HCT116 (cell line): ENCODE measurements around the gene ABCC8. TPM values are rescaled to one million over a fixed set of nuclear protein-coding genes. Genes with fewer than 3 reads are reported as not detected.

ENCODE experiments used
- ATAC-seq: fragments of 200-7000 bp; cut with Tn5 transposase; 2 replicates; pipeline ENCODE4 v1.9.1; 2020; ENCODE audit warnings: mild to moderate bottlenecking, moderate library complexity
- BruUV-seq: library from RNA; stranded (reverse); fragments of 400-500 nt; replicated peaks from 2 replicates; lab custom pipeline; 2021; lab: Mats Ljungman, UMichigan
- CTCF ChIA-PET: fragments of 300-600 bp; sonication (Branson Sonifier 250); formaldehyde crosslinking; loops from one replicate; lab custom pipeline; 2021; ENCODE audit warnings: antibody characterized with exemption; lab: Charles Lee
- POLR2A ChIA-PET: fragments of 300-600, 350-600 bp; sonication (Branson Sonifier 250); formaldehyde crosslinking; loops from one replicate; lab custom pipeline; 2021; ENCODE audit warnings: antibody characterized with exemption; lab: Charles Lee
- RAD21 ChIA-PET, 2 experiments: fragments of 300-600 bp; sonication (Branson Sonifier 250); formaldehyde crosslinking; loops; one replicate each; lab custom pipeline; 2023; ENCODE audit warnings: low total read pairs in 2 of 2; ENCODE audit not compliant: uncharacterized antibody in 2 of 2, unreplicated experiment in 2 of 2, low non-redundant PET in 1 of 2; lab: Charles Lee
- DNase-seq: peaks from one replicate; pipeline ENCODE4 v3.0.0-alpha.2; 2010; ENCODE audit warnings: low read depth, low spot score
- H2AFZ ChIP-seq: fragments of 200-600 bp; shearing (Covaris generic), sonication (generic); 2 replicates; pipeline ENCODE4 v1.6.1; 2017; ENCODE audit warnings: low read depth, mixed run types, mixed read lengths, antibody characterized with exemption, low read length; ENCODE audit not compliant: poor library complexity, severe bottlenecking
- H3K27ac ChIP-seq: 2 replicates; pipeline ENCODE4 v1.5.1; 2012; ENCODE audit warnings: low read depth, low read length
- H3K27me3 ChIP-seq: fragments of 200-600 bp; sonication (generic); 2 replicates; pipeline ENCODE4 v1.6.1; 2016; ENCODE audit warnings: mixed run types, low read length, mixed read lengths; ENCODE audit not compliant: insufficient read depth
- H3K36me3 ChIP-seq, 2 experiments: fragments of 200-500 bp in 1 of 2; fragments of 200-600 bp in 1 of 2; sonication (Bioruptor generic) in 1 of 2; sonication (generic) in 1 of 2; 2 replicates each; pipeline versions ENCODE4 v1.5.1 to v1.6.1; 2014 to 2016; ENCODE audit warnings: low read length in 2 of 2, inconsistent platforms in 1 of 2, mixed read lengths in 1 of 2, mixed run types in 1 of 2; ENCODE audit not compliant: insufficient read depth in 2 of 2, control insufficient read depth in 1 of 2
- H3K4me1 ChIP-seq, 2 experiments: fragments of 200-600 bp in 1 of 2; sonication (generic) in 1 of 2; 2 replicates each; pipeline versions ENCODE4 v1.5.1 to v1.6.1; 2012 to 2017; ENCODE audit warnings: low read length in 2 of 2, inconsistent platforms in 1 of 2, mild to moderate bottlenecking in 1 of 2, mixed read lengths in 1 of 2, mixed run types in 1 of 2, moderate library complexity in 1 of 2; ENCODE audit not compliant: insufficient read depth in 2 of 2, control insufficient read depth in 1 of 2
- H3K4me2 ChIP-seq: fragments of 200-600 bp; sonication (generic); 2 replicates; pipeline ENCODE4 v1.6.1; 2017; ENCODE audit warnings: mixed run types, low read length, mixed read lengths
- H3K4me3 ChIP-seq, 2 experiments: fragments of 200-600 bp in 1 of 2; sonication (generic) in 1 of 2; replicated peaks in 1 of 2; 2 replicates each; pipeline ENCODE4 v1.5.1; 2011 to 2016; ENCODE audit warnings: low read length in 2 of 2, control low read depth in 1 of 2, low read depth in 1 of 2, mild to moderate bottlenecking in 1 of 2, mixed read lengths in 1 of 2, mixed run types in 1 of 2
- H3K79me2 ChIP-seq: fragments of 200-600 bp; sonication (generic); 2 replicates; pipeline ENCODE4 v1.6.1; 2017; ENCODE audit warnings: mild to moderate bottlenecking, mixed run types, low read length, moderate library complexity, mixed read lengths; ENCODE audit not compliant: insufficient read depth
- H3K9ac ChIP-seq: fragments of 200-600 bp; sonication (generic); 2 replicates; pipeline ENCODE4 v1.6.1; 2016; ENCODE audit warnings: low read length, mixed read lengths
- H3K9me2 ChIP-seq: fragments of 200-600 bp; sonication (generic), shearing (Covaris generic); 2 replicates; pipeline ENCODE4 v1.6.1; 2017; ENCODE audit warnings: mixed run types, mild to moderate bottlenecking, moderate library complexity; ENCODE audit not compliant: insufficient read depth
- H3K9me3 ChIP-seq, 2 experiments: fragments of 200-500 bp in 1 of 2; fragments of 200-600 bp in 1 of 2; sonication (Bioruptor generic) in 1 of 2; sonication (generic) in 1 of 2; 2 replicates each; pipeline ENCODE4 v1.6.1; 2014 to 2017; ENCODE audit warnings: low read length in 2 of 2, mixed read lengths in 2 of 2, inconsistent platforms in 1 of 2, low read depth in 1 of 2, mild to moderate bottlenecking in 1 of 2, mixed run types in 1 of 2, moderate library complexity in 1 of 2; ENCODE audit not compliant: control insufficient read depth in 1 of 2, insufficient read depth in 1 of 2
- H4K20me1 ChIP-seq: fragments of 200-600 bp; sonication (generic), shearing (Covaris generic); 2 replicates; pipeline ENCODE4 v1.6.1; 2017; ENCODE audit warnings: mixed run types, mild to moderate bottlenecking, moderate library complexity; ENCODE audit not compliant: insufficient read depth
- ATF3 ChIP-seq: IDR thresholded peaks from 2 replicates; pipeline ENCODE4 v1.6.1; 2012
- CBX3 ChIP-seq: IDR thresholded peaks from 2 replicates; pipeline ENCODE4 v1.6.1; 2012; ENCODE audit warnings: low read depth
- CEBPB ChIP-seq: IDR thresholded peaks from 2 replicates; pipeline ENCODE4 v1.6.1; 2012; ENCODE audit warnings: low read depth
- CTCF ChIP-seq, 3 experiments: fragments of 200-600 bp in 1 of 3; sonication (generic) in 1 of 3; IDR thresholded peaks in 2 of 3; conservative IDR thresholded peaks in 1 of 3; 2 replicates each; pipeline ENCODE4 v1.5.1; 2012 to 2017; ENCODE audit warnings: low read depth in 2 of 3, low read length in 2 of 3, antibody characterized with exemption in 1 of 3, borderline replicate concordance in 1 of 3, control low read depth in 1 of 3, mild to moderate bottlenecking in 1 of 3, mixed read lengths in 1 of 3, mixed run types in 1 of 3, moderate library complexity in 1 of 3; ENCODE audit not compliant: insufficient read depth in 1 of 3
- EGR1 ChIP-seq: IDR thresholded peaks from 2 replicates; pipeline ENCODE4 v1.6.1; 2012; ENCODE audit warnings: low read depth
- ELF1 ChIP-seq: IDR thresholded peaks from 2 replicates; pipeline ENCODE4 v1.6.1; 2012; ENCODE audit warnings: low read depth, borderline replicate concordance
- EZH2 ChIP-seq: fragments of 200-600 bp; sonication (generic); IDR thresholded peaks from 2 replicates; pipeline ENCODE4 v1.6.1; 2017; ENCODE audit warnings: antibody characterized with exemption, mixed run types
- EZH2phosphoT487 ChIP-seq: fragments of 200-600 bp; IDR thresholded peaks from 2 replicates; pipeline ENCODE4 v1.6.1; 2018; ENCODE audit warnings: antibody characterized with exemption, borderline replicate concordance
- FOSL1 ChIP-seq: IDR thresholded peaks from 2 replicates; pipeline ENCODE4 v1.6.1; 2012; ENCODE audit warnings: low read depth
- JUND ChIP-seq: IDR thresholded peaks from 2 replicates; pipeline ENCODE4 v1.6.1; 2012
- MAX ChIP-seq: IDR thresholded peaks from 2 replicates; pipeline ENCODE4 v1.6.1; 2012
- POLR2A ChIP-seq: IDR thresholded peaks from 2 replicates; pipeline ENCODE4 v1.7.0; 2011; ENCODE audit warnings: borderline replicate concordance; ENCODE audit not compliant: insufficient read depth, insufficient read length; ENCODE audit errors: extremely low read depth
- RAD21 ChIP-seq: IDR thresholded peaks from 2 replicates; pipeline ENCODE4 v1.6.1; 2012; ENCODE audit warnings: low read depth, mild to moderate bottlenecking
- REST ChIP-seq: IDR thresholded peaks from 2 replicates; pipeline ENCODE4 v1.6.1; 2012; ENCODE audit warnings: low read depth
- SIN3A ChIP-seq: IDR thresholded peaks from 2 replicates; pipeline ENCODE4 v1.6.1; 2012; ENCODE audit warnings: low read depth
- TCF7L2 ChIP-seq: IDR thresholded peaks from 2 replicates; pipeline ENCODE4 v1.7.0; 2011; ENCODE audit warnings: borderline replicate concordance, inconsistent platforms; ENCODE audit not compliant: insufficient read depth, insufficient read length; ENCODE audit errors: extremely low read depth
- YY1 ChIP-seq: IDR thresholded peaks from 2 replicates; pipeline ENCODE4 v1.6.1; 2011; ENCODE audit warnings: low read length, low read depth, moderate library complexity, mild to moderate bottlenecking; ENCODE audit not compliant: insufficient replicate concordance; ENCODE audit errors: extremely low read depth
- ZBTB33 ChIP-seq: IDR thresholded peaks from 2 replicates; pipeline ENCODE4 v1.6.1; 2011; ENCODE audit warnings: mild to moderate bottlenecking, low read length, moderate library complexity; ENCODE audit not compliant: insufficient replicate concordance; ENCODE audit errors: extremely low read depth
- ZFX ChIP-seq: fragments of 450-650 bp; IDR thresholded peaks from 2 replicates; pipeline ENCODE4 v1.6.1; 2017
- ZNF274 ChIP-seq: fragments of 200-500 bp; sonication (Bioruptor generic); IDR thresholded peaks from 2 replicates; pipeline ENCODE4 v1.6.1; 2014; ENCODE audit warnings: mild to moderate bottlenecking, low read depth, low read length, inconsistent platforms
- intact Hi-C: fragments of 100-400 bp; cut with micrococcal nuclease; formaldehyde crosslinking; loops from 2 replicates; pipeline ENCODE4 v1.10.0; 2022
- total RNA-seq: library from RNA; stranded (reverse); gene quantifications from one replicate; pipeline ENCODE4 v1.2.1, GENCODE V29; 2021; ENCODE audit not compliant: unreplicated experiment

ABCC8 gene
- total RNA-seq, 1 experiment from 2014 or later, result 0.39 TPM

- TF ChIP-seq SIN3A (no peak), ZNF274 (no peak), YY1 (no peak), RAD21 (no peak), EZH2phosphoT487 (no peak), ELF1 (no peak), CEBPB (no peak), ZBTB33 (no peak), ATF3 (no peak), ZFX (no peak), CBX3 (no peak), EZH2 (no peak), TCF7L2 (no peak), FOSL1 (no peak), EGR1 (no peak), MAX (no peak), CTCF (IDR thresholded peaks at IDR 0.05 in 2 of 3, conservative IDR thresholded peaks at IDR 0.05 in 1 of 3; ENCODE audit: borderline replicate concordance in 1 of 3, insufficient read depth in 1 of 3, low read depth in 2 of 3, low read length in 2 of 3) (no peak), JUND (no peak), REST (no peak), POLR2A (no peak)
- ChIA-PET CTCF (interaction anchor here (0.9 to 1.3 kb wide), 5 partner anchors 13 to 122 kb away, joined by 3 to 6 read pairs (median 4); partner anchors contain the start of genes KCNJ11 and USH1C), RAD21 (interaction anchor here in 1 of 2 experiments (1.4 kb wide), 1 partner anchor 123 kb away, joined by 3 read pairs; no protein-coding TSS in a partner anchor), POLR2A (no interaction called here)
- DNase-seq, result no peak
- Histone ChIP-seq H3K36me3 (no peaks in the 10 kb centered on the region), H3K9me2 (no peaks in the 10 kb centered on the region), H3K9me3 (no peaks in the 10 kb centered on the region), H2AFZ (no peak overlapping the region), H3K27ac (no peak overlapping the region), H3K27me3 (no peaks in the 10 kb centered on the region), H3K4me3 (no peak overlapping the region), H3K79me2 (no peaks in the 10 kb centered on the region), H3K4me2 (no peak overlapping the region; the same call in 1 of the 2 replicates), H3K4me1 (peaks cover 5 to 12% of the 10 kb centered on the region in 2 experiments; a peak in 3 of 4 replicates), H4K20me1 (no peaks in the 10 kb centered on the region), H3K9ac (no peak overlapping the region)
- no peak for ATAC-seq
- intact Hi-C loops, result loop anchor here (10.0 kb wide), 1 partner anchor 562 kb away; no protein-coding TSS in a partner anchor
- BruUV-seq, result no TSS peak
These were observed 29.7 kb upstream of the ABCC8 start for GRCh38 chr11:17506314-17506713.
